ENCODE data around the gene PCP4L1.

PCP4L1 gene

GRCh38 chr1:161273402-161273801 lies 14.9 kb downstream of the PCP4L1 start:
- DNase-seq: no peak

GRCh38 chr1:161274874-161275273 lies 16.3 kb downstream of the PCP4L1 start:
- no peak for DNase-seq

- peak in 3 of 4 experiments; percentile 22 to 51 (median 44) for DNase-seq
Observed at GRCh38 chr1:161282991-161283390, 24.4 kb downstream of the PCP4L1 start.

- DNase-seq: no peak
Observed at GRCh38 chr1:161285113-161285512, 26.6 kb downstream of the PCP4L1 start.

- DNase-seq: no peak
Observed at GRCh38 chr1:161285521-161285920, 27.0 kb downstream of the PCP4L1 start.

GRCh38 chr1:161287482-161288054 lies 29.0 kb downstream of the PCP4L1 start:
- no peak for DNase-seq

- no peak for DNase-seq
Observed at GRCh38 chr1:161290779-161291178, 32.2 kb downstream of the PCP4L1 start.

- no peak for DNase-seq
Observed at GRCh38 chr1:161297415-161297814, 38.9 kb downstream of the PCP4L1 start.

- DNase-seq: peak in 2 of 4 experiments; percentile 71 to 75
Observed at GRCh38 chr1:161298116-161298515, 39.6 kb downstream of the PCP4L1 start.

- DNase-seq: no peak
Observed at GRCh38 chr1:161299347-161299746, 40.8 kb downstream of the PCP4L1 start.

- DNase-seq: no peak
Observed at GRCh38 chr1:161300478-161300877, 41.9 kb downstream of the PCP4L1 start.

- no peak for DNase-seq
Observed at GRCh38 chr1:161304927-161305866, 46.7 kb downstream of the PCP4L1 start.

- DNase-seq: peak; percentile 91 to 95 (median 94)
Observed at GRCh38 chr1:161305867-161306519, 47.4 kb downstream of the PCP4L1 start.

GRCh38 chr1:161307230-161307768 lies 48.8 kb downstream of the PCP4L1 start:
- peak; percentile 24 to 61 (median 48) for DNase-seq

- DNase-seq: peak in 1 of 4 experiments; percentile 20
Observed at GRCh38 chr1:161307892-161308638, 49.5 kb downstream of the PCP4L1 start.

GRCh38 chr1:161309868-161310267 lies 51.3 kb downstream of the PCP4L1 start, which contains the start of gene MPZ:
Gene MPZ (minus strand): TSS chr1:161309968. CDS start chr1:161309905, 63 bp downstream.
- no peak for DNase-seq

- DNase-seq: no peak
Observed at GRCh38 chr1:161311595-161312181, 53.1 kb downstream of the PCP4L1 start.

GRCh38 chr1:161313554-161314200 lies 55.1 kb downstream of the PCP4L1 start:
- peak in 3 of 4 experiments; percentile 29 to 32 (median 30) for DNase-seq

- peak; percentile 93 to 97 (median 96) for DNase-seq
Observed at GRCh38 chr1:161314201-161314981, 55.8 kb downstream of the PCP4L1 start, which contains the start of gene SDHC. Gene SDHC (plus strand): TSS chr1:161314381. CDS start chr1:161314406, 25 bp downstream.

Measured in suppressor macrophage (primary cell).